ENCODE measurements around the gene FCHSD2. TPM values are rescaled to one million over a fixed set of nuclear protein-coding genes. Genes with fewer than 3 reads are reported as not detected.

Gene FCHSD2
- total and polyA plus RNA-seq, 10 donors = 30.2 to 129 (median 69.7) TPM

GRCh38 chr11:72935700-72936099 is 206.4 kb downstream of the FCHSD2 start:
- peaks cover 9 to 88% (median 52%) of the 10 kb centered on the region in 6 donors for H3K4me1 ChIP-seq

DNA sequence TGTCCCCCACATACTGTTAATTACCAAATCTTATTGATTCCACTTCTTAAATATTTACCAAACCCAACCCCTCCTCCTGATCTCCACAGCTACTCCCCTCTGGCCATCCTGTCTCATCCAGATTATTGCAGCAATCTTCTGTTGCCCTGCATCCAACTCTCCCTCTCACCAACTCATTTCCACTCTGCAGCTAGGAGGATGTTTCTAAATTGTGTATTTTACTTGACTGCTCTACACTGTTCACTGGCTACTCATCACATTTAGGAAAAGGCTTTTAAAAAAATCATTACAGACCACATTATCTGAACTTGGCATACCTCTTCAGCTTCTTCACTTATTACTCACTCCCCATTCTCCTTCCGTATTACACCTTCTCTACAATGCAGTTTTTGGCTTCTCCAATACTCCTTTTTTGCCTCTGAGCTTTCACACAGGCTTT is 210.0 kb downstream of the FCHSD2 start:
- H3K4me3 ChIP-seq = no peak overlapping the region
- TF ChIP-seq POLR2A (IDR thresholded peaks at IDR 0.05) (no peak), POLR2AphosphoS5 (IDR thresholded peaks at IDR 0.05) (no peak)
- TF ChIP-seq, protein P1, sequence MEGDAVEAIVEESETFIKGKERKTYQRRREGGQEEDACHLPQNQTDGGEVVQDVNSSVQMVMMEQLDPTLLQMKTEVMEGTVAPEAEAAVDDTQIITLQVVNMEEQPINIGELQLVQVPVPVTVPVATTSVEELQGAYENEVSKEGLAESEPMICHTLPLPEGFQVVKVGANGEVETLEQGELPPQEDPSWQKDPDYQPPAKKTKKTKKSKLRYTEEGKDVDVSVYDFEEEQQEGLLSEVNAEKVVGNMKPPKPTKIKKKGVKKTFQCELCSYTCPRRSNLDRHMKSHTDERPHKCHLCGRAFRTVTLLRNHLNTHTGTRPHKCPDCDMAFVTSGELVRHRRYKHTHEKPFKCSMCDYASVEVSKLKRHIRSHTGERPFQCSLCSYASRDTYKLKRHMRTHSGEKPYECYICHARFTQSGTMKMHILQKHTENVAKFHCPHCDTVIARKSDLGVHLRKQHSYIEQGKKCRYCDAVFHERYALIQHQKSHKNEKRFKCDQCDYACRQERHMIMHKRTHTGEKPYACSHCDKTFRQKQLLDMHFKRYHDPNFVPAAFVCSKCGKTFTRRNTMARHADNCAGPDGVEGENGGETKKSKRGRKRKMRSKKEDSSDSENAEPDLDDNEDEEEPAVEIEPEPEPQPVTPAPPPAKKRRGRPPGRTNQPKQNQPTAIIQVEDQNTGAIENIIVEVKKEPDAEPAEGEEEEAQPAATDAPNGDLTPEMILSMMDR (IDR thresholded peaks at IDR 0.05 in 8 of 11, conservative IDR thresholded peaks at IDR 0.05 in 3 of 11) = no peak
- no peak for DNase-seq
- H3K27me3 ChIP-seq (replicated peaks in 1 of 7) = no peaks in the 10 kb centered on the region
- peaks cover 0 to 10% (median 0%) of the 10 kb centered on the region in 6 donors for H3K36me3 ChIP-seq
- WGBS, 5 donors = 90 to 100% (median 97%) methylated on average over 1 of the region's 1 CpG
- intact Hi-C loops (cut with DNase I; ENCODE audit: low total_unique reads) = no loop called here
- H3K4me1 ChIP-seq = peaks cover 0 to 82% (median 36%) of the 10 kb centered on the region in 6 donors
- no peaks in the 10 kb centered on the region for H3K9me3 ChIP-seq
- H3K27ac ChIP-seq = peak overlapping the region in 3 of 8 donors; percentile 25 to 56 (median 36)

More at GRCh38 chr11:72935700-72936099, 206.4 kb downstream of the FCHSD2 start:
- Histone ChIP-seq H3K27me3 (replicated peaks in 1 of 7) (no peaks in the 10 kb centered on the region), H3K36me3 (peaks cover 0 to 26% (median 0%) of the 10 kb centered on the region in 6 donors), H3K4me3 (peak overlapping the region in 1 of 8 donors; percentile 3), H3K27ac (peak overlapping the region in 7 of 8 donors; percentile 64 to 87 (median 70)), H3K9me3 (no peaks in the 10 kb centered on the region)
- no peak for DNase-seq
- TF ChIP-seq, protein P1 (IDR thresholded peaks at IDR 0.05 in 8 of 11, conservative IDR thresholded peaks at IDR 0.05 in 3 of 11) = no peak
- TF ChIP-seq POLR2A (IDR thresholded peaks at IDR 0.05) (no peak), POLR2AphosphoS5 (IDR thresholded peaks at IDR 0.05) (no peak)
- intact Hi-C loops (cut with DNase I; ENCODE audit: low total_unique reads) = no loop called here

DNA sequence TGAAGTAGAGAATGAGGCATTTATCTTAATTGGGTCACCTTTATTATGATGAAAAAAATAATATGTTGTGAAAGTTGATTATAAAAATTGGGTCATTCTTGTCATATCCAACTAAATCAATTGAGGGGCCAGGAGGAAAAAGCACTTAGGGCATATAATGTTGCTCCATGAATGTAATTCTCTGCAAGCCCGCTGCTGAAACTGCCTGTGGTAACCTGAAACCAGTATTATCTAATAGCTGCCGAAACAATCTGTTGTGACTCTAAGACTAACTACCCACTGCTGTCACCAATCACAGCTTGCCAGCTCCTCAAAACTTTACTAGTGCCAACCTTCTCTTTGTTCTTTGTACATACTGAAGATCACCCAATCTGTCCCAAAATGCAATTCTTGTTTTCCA is 212.1 kb downstream of the FCHSD2 start:
- TF ChIP-seq, protein P1 (IDR thresholded peaks at IDR 0.05 in 8 of 11, conservative IDR thresholded peaks at IDR 0.05 in 3 of 11) = no peak
- TF ChIP-seq POLR2AphosphoS5 (IDR thresholded peaks at IDR 0.05) (no peak), POLR2A (IDR thresholded peaks at IDR 0.05) (no peak)
- no peak overlapping the region for H3K4me3 ChIP-seq
- no peak for DNase-seq
- H3K27ac ChIP-seq = peak overlapping the region in 3 of 8 donors; percentile 4 to 17 (median 10)
- WGBS, 5 donors = 43 to 83% (median 63%) methylated on average over 2 of the region's 2 CpGs
- intact Hi-C loops (cut with DNase I; ENCODE audit: low total_unique reads) = no loop called here
- H3K9me3 ChIP-seq = no peaks in the 10 kb centered on the region
- peaks cover 0 to 22% (median 0%) of the 10 kb centered on the region in 6 donors for H3K36me3 ChIP-seq
- H3K27me3 ChIP-seq (replicated peaks in 1 of 7) = no peaks in the 10 kb centered on the region
- peaks cover 0 to 79% (median 17%) of the 10 kb centered on the region in 6 donors for H3K4me1 ChIP-seq

DNA sequence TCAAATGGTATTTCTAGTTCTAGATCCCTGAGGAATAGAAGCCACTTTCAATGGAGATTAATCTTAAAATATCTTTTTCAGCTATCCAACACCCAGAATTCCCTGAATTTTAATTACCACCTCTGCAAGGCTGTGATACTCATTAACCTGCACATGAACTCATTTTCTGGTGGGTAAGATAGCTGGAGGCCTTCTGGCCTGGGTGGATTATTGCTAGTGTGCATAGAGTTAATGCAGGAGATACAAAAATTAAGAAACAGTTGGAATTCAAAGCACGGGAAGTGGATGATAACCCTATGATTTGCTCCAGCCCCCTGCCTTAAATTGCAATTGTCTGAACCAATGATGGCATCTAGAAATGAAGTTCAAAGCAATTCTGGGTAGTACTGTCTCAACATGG is 212.9 kb downstream of the FCHSD2 start:
- 78 to 90% (median 87%) methylated on average over 1 of the region's 1 CpG for WGBS, 5 donors
- no peak for TF ChIP-seq POLR2AphosphoS5 (IDR thresholded peaks at IDR 0.05)
- TF ChIP-seq, protein P1 (IDR thresholded peaks at IDR 0.05 in 8 of 11, conservative IDR thresholded peaks at IDR 0.05 in 3 of 11) = no peak
- Histone ChIP-seq H3K27me3 (replicated peaks in 1 of 7) (no peaks in the 10 kb centered on the region), H3K4me3 (no peak overlapping the region), H3K9me3 (no peaks in the 10 kb centered on the region), H3K36me3 (peaks cover 0 to 22% (median 0%) of the 10 kb centered on the region in 6 donors), H3K27ac (no peak overlapping the region), H3K4me1 (peaks cover 0 to 79% (median 17%) of the 10 kb centered on the region in 6 donors)
- intact Hi-C loops (cut with DNase I; ENCODE audit: low total_unique reads) = no loop called here
- DNase-seq = no peak
